H1 (cell line): ENCODE data around the gene DOK3. TPM values are rescaled to one million over a fixed set of nuclear protein-coding genes. Genes with fewer than 3 reads are reported as not detected.

Experiments
- CTCF ChIA-PET: fragments of 300-600 bp; sonication (Branson Sonifier 250); formaldehyde crosslinking; loops from one replicate; lab custom pipeline; 2021; ENCODE audit not compliant: partially characterized antibody; lab: Charles Lee
- POLR2A ChIA-PET: fragments of 300-600 bp; sonication (Branson Sonifier 250); formaldehyde crosslinking; loops from one replicate; lab custom pipeline; 2021; ENCODE audit warnings: inconsistent platforms; ENCODE audit not compliant: partially characterized antibody; lab: Charles Lee
- DNase-seq, 2 experiments: peaks; one replicate each; pipeline versions ENCODE4 v3.0.0 to v3.0.0-alpha.2; 2010 to 2022; ENCODE audit warnings: low spot score in 2 of 2, low read depth in 1 of 2, mixed read lengths in 1 of 2
- FAIRE-seq: peaks from 2 replicates; lab custom pipeline; 2011; peaks lifted over from hg19 to GRCh38; lab: Jason Lieb, UNC
- H2AFZ ChIP-seq: 2 replicates; pipeline ENCODE4 v1.8.1; 2012; ENCODE audit warnings: low read length, inconsistent platforms
- H2AK5ac ChIP-seq: 2 replicates; pipeline ENCODE4 v1.6.1; 2013; ENCODE audit warnings: low read depth, low read length
- H2BK120ac ChIP-seq: replicated peaks from 2 replicates; pipeline ENCODE3; 2013; ENCODE audit warnings: low read depth, low read length, inconsistent platforms
- H2BK12ac ChIP-seq: 2 replicates; pipeline ENCODE4 v1.6.1; 2013; ENCODE audit warnings: low read depth, low read length
- H2BK15ac ChIP-seq: 2 replicates; pipeline ENCODE4 v1.6.1; 2013; ENCODE audit warnings: low read length
- H2BK20ac ChIP-seq: 2 replicates; pipeline ENCODE4 v1.6.1; 2013; ENCODE audit warnings: low read length
- H2BK5ac ChIP-seq: 2 replicates; pipeline ENCODE4 v1.6.1; 2013; ENCODE audit warnings: low read depth, low read length
- H3K14ac ChIP-seq: 2 replicates; pipeline ENCODE4 v1.6.1; 2013; ENCODE audit warnings: inconsistent platforms; ENCODE audit not compliant: insufficient read length
- H3K18ac ChIP-seq: 2 replicates; pipeline ENCODE4 v1.6.1; 2013; ENCODE audit warnings: low read length; ENCODE audit errors: extremely low read depth
- H3K23ac ChIP-seq: 2 replicates; pipeline ENCODE4 v1.6.1; 2013; ENCODE audit warnings: inconsistent platforms; ENCODE audit not compliant: insufficient read length
- H3K23me2 ChIP-seq: 2 replicates; pipeline ENCODE4 v1.6.1; 2013; ENCODE audit warnings: low read depth, low read length
- H3K27ac ChIP-seq: 2 replicates; pipeline ENCODE4 v1.6.1; 2011; ENCODE audit warnings: low read depth, low read length, inconsistent platforms
- H3K27me3 ChIP-seq, 4 experiments: replicated peaks in 1 of 4; 1 replicate in 1 of 4; 2 replicates in 3 of 4; pipeline versions ENCODE4 v1.6.1 to v1.8.1; 2011 to 2013; ENCODE audit warnings: low read length in 3 of 4, mild to moderate bottlenecking in 3 of 4, inconsistent platforms in 2 of 4, mixed read lengths in 2 of 4, moderate library complexity in 1 of 4; ENCODE audit not compliant: control insufficient read depth in 3 of 4, insufficient read depth in 3 of 4; ENCODE audit errors: extremely low read depth in 1 of 4
- H3K36me3 ChIP-seq, 4 experiments: 2 replicates each; pipeline versions ENCODE4 v1.6.1 to v1.8.1; 2011 to 2013; ENCODE audit warnings: mild to moderate bottlenecking in 4 of 4, low read length in 3 of 4, moderate library complexity in 2 of 4, control low read depth in 1 of 4, inconsistent platforms in 1 of 4; ENCODE audit not compliant: insufficient read depth in 4 of 4, control insufficient read depth in 2 of 4
- H3K4ac ChIP-seq: replicated peaks from 2 replicates; pipeline ENCODE3; 2013; ENCODE audit warnings: low read length, low read depth, mixed read lengths, inconsistent platforms; ENCODE audit not compliant: insufficient read length
- H3K4me1 ChIP-seq, 4 experiments: replicated peaks in 1 of 4; 1 replicate in 1 of 4; 2 replicates in 3 of 4; pipeline versions ENCODE4 v1.6.1 to v1.8.1; 2011 to 2013; ENCODE audit warnings: low read length in 3 of 4, inconsistent platforms in 2 of 4, mixed read lengths in 1 of 4; ENCODE audit not compliant: insufficient read depth in 4 of 4, control insufficient read depth in 3 of 4
- H3K4me2 ChIP-seq, 2 experiments: 2 replicates each; pipeline versions ENCODE4 v1.6.1 to v1.8.1; 2011 to 2013; ENCODE audit warnings: low read depth in 2 of 2, low read length in 2 of 2, control low read depth in 1 of 2, inconsistent platforms in 1 of 2, mild to moderate bottlenecking in 1 of 2; ENCODE audit not compliant: insufficient read depth in 1 of 2
- H3K4me3 ChIP-seq, 4 experiments: fragments of 200-600, 300-600 bp in 1 of 4; sonication (generic), shearing (Covaris generic), sonication (Bioruptor Twin) in 1 of 4; 2 replicates each; pipeline versions ENCODE4 v1.5.1 to v1.8.1; 2011 to 2016; ENCODE audit warnings: low read length in 4 of 4, low read depth in 3 of 4, control low read depth in 2 of 4, inconsistent platforms in 2 of 4, mild to moderate bottlenecking in 2 of 4, mixed read lengths in 1 of 4, moderate library complexity in 1 of 4; ENCODE audit not compliant: insufficient read depth in 2 of 4; ENCODE audit errors: extremely low read depth in 1 of 4
- H3K56ac ChIP-seq: replicated peaks from 2 replicates; pipeline ENCODE3; 2013; ENCODE audit warnings: low read depth, mild to moderate bottlenecking, mixed read lengths, low read length, inconsistent platforms; ENCODE audit not compliant: insufficient read length
- H3K79me1 ChIP-seq: 2 replicates; pipeline ENCODE4 v1.6.1; 2013; ENCODE audit warnings: low read depth, low read length, control low read depth
- H3K79me2 ChIP-seq, 2 experiments: 2 replicates each; pipeline versions ENCODE4 v1.6.1 to v1.8.1; 2012 to 2013; ENCODE audit warnings: low read length in 2 of 2, mild to moderate bottlenecking in 2 of 2, inconsistent platforms in 1 of 2; ENCODE audit not compliant: insufficient read depth in 2 of 2, control insufficient read depth in 1 of 2
- H3K9ac ChIP-seq, 4 experiments: replicated peaks in 1 of 4; 1 replicate in 1 of 4; 2 replicates in 3 of 4; pipeline versions ENCODE4 v1.6.1 to v1.8.1; 2011 to 2013; ENCODE audit warnings: low read depth in 3 of 4, low read length in 3 of 4, control low read depth in 2 of 4, mild to moderate bottlenecking in 2 of 4, moderate library complexity in 2 of 4, inconsistent platforms in 1 of 4; ENCODE audit errors: extremely low read depth in 1 of 4
- H3K9me3 ChIP-seq, 2 experiments: 2 replicates each; pipeline versions ENCODE4 v1.6.1 to v1.8.1; 2012 to 2013; ENCODE audit warnings: mild to moderate bottlenecking in 2 of 2, moderate library complexity in 2 of 2, control low read depth in 1 of 2, inconsistent platforms in 1 of 2, low read depth in 1 of 2, low read length in 1 of 2, mixed read lengths in 1 of 2; ENCODE audit not compliant: insufficient read depth in 2 of 2
- H4K20me1 ChIP-seq, 2 experiments: replicated peaks in 1 of 2; 2 replicates each; pipeline versions ENCODE3 to v1.8.1; 2011 to 2013; ENCODE audit warnings: inconsistent platforms in 2 of 2, low read length in 2 of 2, mild to moderate bottlenecking in 1 of 2; ENCODE audit not compliant: insufficient read depth in 2 of 2, control insufficient read depth in 1 of 2
- H4K5ac ChIP-seq: 2 replicates; pipeline ENCODE4 v1.6.1; 2013; ENCODE audit warnings: low read length, low read depth, mixed read lengths, inconsistent platforms; ENCODE audit not compliant: insufficient read length
- H4K8ac ChIP-seq: 2 replicates; pipeline ENCODE4 v1.8.0; 2013; ENCODE audit warnings: mild to moderate bottlenecking, moderate library complexity, low read length, inconsistent platforms; ENCODE audit not compliant: insufficient read depth; ENCODE audit errors: extremely low read depth
- H4K91ac ChIP-seq: replicated peaks from 2 replicates; pipeline ENCODE3; 2013; ENCODE audit warnings: low read length, mixed read lengths, inconsistent platforms; ENCODE audit not compliant: insufficient read length
- KDM5A ChIP-seq: fragments of 200-600 bp; IDR thresholded peaks from 2 replicates; pipeline ENCODE4 v1.7.1; 2012; ENCODE audit warnings: mild to moderate bottlenecking, low read length, inconsistent platforms, mixed read lengths
- SP4 ChIP-seq: IDR thresholded peaks from 2 replicates; pipeline ENCODE4 v1.6.1; 2012; ENCODE audit warnings: low read length, inconsistent platforms
- WGBS, 2 experiments: shearing (Covaris generic) in 1 of 2; methylation state at CpG; one replicate each; pipeline versions ENCODE4 v1.1.6 to v1.1.7; 2013 to 2015; ENCODE audit warnings: low lambda C conversion rate in 2 of 2, mixed read lengths in 2 of 2, inconsistent platforms in 1 of 2, low coverage in 1 of 2, missing lambda C conversion rate in 1 of 2; ENCODE audit not compliant: insufficient replicate concordance in 2 of 2, insufficient coverage in 1 of 2, insufficient read length in 1 of 2; ENCODE audit errors: extremely low coverage in 1 of 2, missing lambda C conversion rate in 1 of 2; 5-methylcytosine and 5-hydroxymethylcytosine counted together
- polyA plus RNA-seq, 7 experiments: library from polyadenylated mRNA; depleted of rRNA in 3 of 7; stranded (reverse) in 5 of 7; unstranded in 2 of 7; fragments of >200 nt in 5 of 7; fragments of 200-250 nt in 2 of 7; gene quantifications; 1 replicate in 5 of 7; 2 replicates in 1 of 7; 4 replicates in 1 of 7; pipeline versions ENCODE4 v1.2.1 to v1.2.3, GENCODE V29; 2011 to 2013; ENCODE audit warnings: missing spikeins in 2 of 7, mixed read lengths in 2 of 7
- total RNA-seq: library from RNA; stranded (reverse); fragmentation: NEBNext Ultra II Directional; extraction: Animal tissue kit (Norgen Biotek cat#: 25700); gene quantifications from 2 replicates; pipeline ENCODE4 v1.2.1, GENCODE V29; 2021
- TF ChIP-seq, protein P1 (sequence below), 3 experiments: IDR thresholded peaks; 1 replicate in 2 of 3; 2 replicates in 1 of 3; pipeline versions ENCODE4 v1.5.1 to v1.6.1; 2011; ENCODE audit warnings: low read length in 3 of 3, mild to moderate bottlenecking in 3 of 3, inconsistent platforms in 2 of 3, low read depth in 1 of 3, moderate library complexity in 1 of 3; ENCODE audit not compliant: insufficient read depth in 1 of 3; ENCODE audit errors: control extremely low read depth in 1 of 3

DOK3 gene
- total and polyA plus RNA-seq, 2 of the 8 experiments (the other 6 are each of a cell fraction or from before 2014, with no cell fraction given): 4.2 to 6.4 TPM

DNA sequence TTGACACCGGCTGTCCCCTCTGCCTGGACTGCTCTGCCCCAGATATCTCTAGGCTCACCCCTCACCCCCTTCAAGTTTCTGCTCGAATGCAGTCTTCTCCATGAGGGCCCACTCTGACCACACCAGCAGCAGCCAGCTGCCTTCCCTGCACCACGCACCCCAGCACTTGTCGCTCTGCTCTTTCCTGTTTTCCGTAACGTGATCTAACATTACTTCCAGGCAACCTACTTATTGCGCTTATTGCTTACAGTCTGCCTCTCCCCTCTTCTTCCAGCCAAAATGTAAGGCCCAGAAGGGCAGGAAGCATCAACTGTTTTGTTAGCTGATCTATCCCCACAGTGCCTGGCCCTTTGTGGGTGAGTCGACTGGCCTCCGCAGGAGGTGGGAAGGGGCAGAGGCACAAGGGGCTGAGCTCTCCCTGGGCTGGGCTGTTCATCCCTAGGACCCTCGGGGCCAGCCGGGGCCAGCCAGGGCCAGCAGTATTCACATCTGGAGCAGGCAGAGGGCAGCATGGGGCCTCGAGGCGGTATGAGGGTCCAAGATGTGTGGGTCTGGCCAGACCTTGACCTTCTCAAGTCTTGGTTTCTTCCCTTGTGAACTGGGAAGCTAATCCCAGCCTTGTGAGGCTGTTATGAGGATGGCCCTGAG is 24.6 kb downstream of the DOK3 start:
- DNase-seq (no peak), FAIRE-seq (no peak)
- Histone ChIP-seq H4K8ac (no peak overlapping the region), H3K14ac (no peak overlapping the region), H2AK5ac (no peak overlapping the region; the same call in 1 of the 2 replicates), H3K23ac (no peak overlapping the region), H3K36me3 (peaks cover 21 to 56% (median 36%) of the 10 kb centered on the region in 4 experiments), H2BK20ac (no peak overlapping the region), H3K56ac (no peak overlapping the region), H3K4me3 (no peak overlapping the region), H4K91ac (peak overlapping the region; percentile 40), H4K5ac (no peak overlapping the region), H3K4me2 (no peak overlapping the region), H2BK12ac (no peak overlapping the region)
- 82% methylated on average over 13 of the region's 13 CpGs; no CpG with 5 or more reads in 1 of the 2 experiments for WGBS, 2 experiments
- POLR2A ChIA-PET: interaction anchor here (1.1 to 67.5 kb wide), 3 partner anchors 5 to 29 kb away, joined by 3 to 3349 read pairs (median 3349); partner anchors contain the start of genes DBN1, DOK3, PDLIM7 and PRR7
- TF ChIP-seq, protein P1, sequence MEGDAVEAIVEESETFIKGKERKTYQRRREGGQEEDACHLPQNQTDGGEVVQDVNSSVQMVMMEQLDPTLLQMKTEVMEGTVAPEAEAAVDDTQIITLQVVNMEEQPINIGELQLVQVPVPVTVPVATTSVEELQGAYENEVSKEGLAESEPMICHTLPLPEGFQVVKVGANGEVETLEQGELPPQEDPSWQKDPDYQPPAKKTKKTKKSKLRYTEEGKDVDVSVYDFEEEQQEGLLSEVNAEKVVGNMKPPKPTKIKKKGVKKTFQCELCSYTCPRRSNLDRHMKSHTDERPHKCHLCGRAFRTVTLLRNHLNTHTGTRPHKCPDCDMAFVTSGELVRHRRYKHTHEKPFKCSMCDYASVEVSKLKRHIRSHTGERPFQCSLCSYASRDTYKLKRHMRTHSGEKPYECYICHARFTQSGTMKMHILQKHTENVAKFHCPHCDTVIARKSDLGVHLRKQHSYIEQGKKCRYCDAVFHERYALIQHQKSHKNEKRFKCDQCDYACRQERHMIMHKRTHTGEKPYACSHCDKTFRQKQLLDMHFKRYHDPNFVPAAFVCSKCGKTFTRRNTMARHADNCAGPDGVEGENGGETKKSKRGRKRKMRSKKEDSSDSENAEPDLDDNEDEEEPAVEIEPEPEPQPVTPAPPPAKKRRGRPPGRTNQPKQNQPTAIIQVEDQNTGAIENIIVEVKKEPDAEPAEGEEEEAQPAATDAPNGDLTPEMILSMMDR (IDR thresholded peaks at IDR 0.05; ENCODE audit: control extremely low read depth in 1 of 3, insufficient read depth in 1 of 3, low read depth in 1 of 3, low read length in 3 of 3): peak in 1 of 3 experiments; percentile 4; a peak in 1 of 4 replicates
- no peak for TF ChIP-seq KDM5A
- TF ChIP-seq SP4: no peak
- TF ChIP-seq, all 59 proteins: peak for 1
- Histone ChIP-seq H2BK5ac (no peak overlapping the region), H4K20me1 (peaks cover 5 to 13% of the 10 kb centered on the region in 2 experiments), H2BK15ac (no peak overlapping the region), H3K9ac (no peak overlapping the region; a peak in 1 of 7 replicates), H3K27ac (no peak overlapping the region), H2BK120ac (no peak overlapping the region), H3K27me3 (no peaks in the 10 kb centered on the region), H3K23me2 (no peaks in the 10 kb centered on the region), H3K4ac (no peak overlapping the region), H2AFZ (no peak overlapping the region), H3K9me3 (no peaks in the 10 kb centered on the region), H3K79me2 (no peaks in the 10 kb centered on the region), H3K4me1 (peaks cover 0 to 3% (median 0%) of the 10 kb centered on the region in 4 experiments; a peak in 1 of 7 replicates), H3K79me1 (peaks cover 5% of the 10 kb centered on the region; the same call in 1 of the 2 replicates), H3K18ac (no peak overlapping the region)
- CTCF ChIA-PET: interaction anchor here (0.7 to 12.7 kb wide), 4 partner anchors 9 to 27 kb away, joined by 4 to 306 read pairs (median 6); partner anchors contain the start of genes DDX41, DOK3 and PDLIM7
